Aorta (tissue), 5 donors: ENCODE data around the gene ATP9B. TPM values are rescaled to one million over a fixed set of nuclear protein-coding genes. Genes with fewer than 3 reads are reported as not detected.
"Not testable (repeated sequence)": the region's sequence is repeated elsewhere in the genome, so short reads cannot be mapped to it uniquely, and the experiment has no call there.

Experiments used
- ATAC-seq: fragments of 200-7000 bp; cut with Tn5 transposase; one replicate; pipeline ENCODE4 v1.9.1; 2022; ENCODE audit warnings: moderate library complexity; ENCODE audit not compliant: low FRiP score
- DNase-seq, 2 donors: peaks; one replicate each; pipeline ENCODE4 v3.0.0-alpha.2; 2020
- H3K27ac ChIP-seq, 2 donors: one replicate each; pipeline ENCODE4 v1.5.1; 2013; ENCODE audit warnings: low read length in 2 of 2, mild to moderate bottlenecking in 2 of 2, moderate library complexity in 2 of 2, control low read depth in 1 of 2, inconsistent platforms in 1 of 2, low read depth in 1 of 2
- H3K27me3 ChIP-seq, 2 donors: one replicate each; pipeline ENCODE4 v1.6.1; 2013; ENCODE audit warnings: control low read depth in 1 of 2, low read length in 1 of 2, mild to moderate bottlenecking in 1 of 2, moderate library complexity in 1 of 2; ENCODE audit not compliant: insufficient read depth in 2 of 2, control insufficient read depth in 1 of 2
- H3K36me3 ChIP-seq, 2 donors: one replicate each; pipeline ENCODE4 v1.6.1; 2013; ENCODE audit warnings: control low read depth in 1 of 2, low read length in 1 of 2, mild to moderate bottlenecking in 1 of 2; ENCODE audit not compliant: insufficient read depth in 2 of 2, control insufficient read depth in 1 of 2
- H3K4me1 ChIP-seq, 2 donors: one replicate each; pipeline ENCODE4 v1.6.1; 2013; ENCODE audit warnings: low read length in 2 of 2, control low read depth in 1 of 2, mild to moderate bottlenecking in 1 of 2, moderate library complexity in 1 of 2; ENCODE audit not compliant: insufficient read depth in 2 of 2, control insufficient read depth in 1 of 2
- H3K4me3 ChIP-seq, 2 donors: one replicate each; pipeline ENCODE4 v1.5.1; 2013; ENCODE audit warnings: low read length in 2 of 2, control low read depth in 1 of 2, mild to moderate bottlenecking in 1 of 2
- H3K9me3 ChIP-seq: one replicate; pipeline ENCODE4 v1.6.1; 2013; ENCODE audit warnings: mild to moderate bottlenecking, low read length; ENCODE audit not compliant: control insufficient read depth
- WGBS, 2 donors: extraction: QIAGEN DNeasy Blood & Tissue Kit; methylation state at CpG; one replicate each; pipeline ENCODE4 v1.1.7; 2013; 5-methylcytosine and 5-hydroxymethylcytosine counted together
- intact Hi-C, 2 donors: fragments of 100-400 bp; cut with DNase I; formaldehyde crosslinking; loops; one replicate each; pipeline versions ENCODE4 v1.14.2 to v1.15.0; 2022
- polyA plus RNA-seq, 2 donors: library from polyadenylated mRNA; stranded (reverse); fragments of 200-250 nt; gene quantifications; one replicate each; pipeline ENCODE4 v1.2.3, GENCODE V29; 2013
- total RNA-seq, 2 donors: library from RNA; stranded (reverse); fragmentation: NEBNext Ultra II Directional; extraction: Animal tissue kit (Norgen Biotek cat#: 25700); gene quantifications; one replicate each; pipeline ENCODE4 v1.2.1, GENCODE V29; 2021
- donor health status: healthy with polysubstance abuse.
- donor health status: Bipolar disorder and iron deficiency.
- donor health status: DM: no; HTN: no; CAD: no.
- donor health status: DM: no; HTN: no; CAD: no.
- donor health status: DM: yes; HTN: yes; CAD: no.

Gene ATP9B
- total and polyA plus RNA-seq, 4 donors: 2.3 to 55.3 (median 30.5) TPM

GRCh38 chr18:79067611-79068010 lies 1.6 kb upstream of the ATP9B start:
- DNase-seq: no peak
- Histone ChIP-seq H3K27me3 (no peaks in the 10 kb centered on the region), H3K4me1 (no peaks in the 10 kb centered on the region), H3K36me3 (no peaks in the 10 kb centered on the region), H3K9me3 (no peaks in the 10 kb centered on the region), H3K4me3 (no peak overlapping the region), H3K27ac (no peak overlapping the region)
- intact Hi-C loops: loop anchor here (5.0 to 10.0 kb wide), 3 partner anchors 177 to 607 kb away; partner anchors contain the start of gene CTDP1 (in 1 of the 2)
- no peak for ATAC-seq
- 95 to 98% methylated on average over 4 of the region's 4 CpGs for WGBS, 2 donors

- ATAC-seq (no peak), DNase-seq (no peak)
- intact Hi-C loops: loop anchor here (5.0 to 10.0 kb wide), 3 partner anchors 176 to 606 kb away; partner anchors contain the start of gene CTDP1 (in 1 of the 2)
Measured at GRCh38 chr18:79068341-79068936, 755 bp upstream of the ATP9B start.

GRCh38 chr18:79069717-79070151 lies 540 bp downstream of the ATP9B start:
- Histone ChIP-seq H3K9me3 (no peaks in the 10 kb centered on the region), H3K4me3 (peak overlapping the region; percentile 95 to 98), H3K27me3 (no peaks in the 10 kb centered on the region), H3K36me3 (no peaks in the 10 kb centered on the region), H3K27ac (peak overlapping the region; percentile 96 to 98), H3K4me1 (no peaks in the 10 kb centered on the region)
- DNase-seq (no peak), ATAC-seq (peak; percentile 50)
- WGBS, 2 donors: 0% methylated on average over 20 of the region's 20 CpGs
- intact Hi-C loops: loop anchor here (5.0 to 10.0 kb wide), 3 partner anchors 175 to 605 kb away; partner anchors contain the start of gene CTDP1 (in 1 of the 2)

More at GRCh38 chr18:79068341-79068936, 755 bp upstream of the ATP9B start:
- Histone ChIP-seq H3K27me3 (no peaks in the 10 kb centered on the region), H3K4me3 (peak overlapping the region; percentile 29 to 41), H3K4me1 (no peaks in the 10 kb centered on the region), H3K27ac (peak overlapping the region; percentile 94 to 95), H3K36me3 (no peaks in the 10 kb centered on the region), H3K9me3 (no peaks in the 10 kb centered on the region)
- WGBS, 2 donors: 9 to 17% methylated on average over 23 to 49 of the region's 49 CpGs

- no peak for DNase-seq
- intact Hi-C loops: no loop called here
- Histone ChIP-seq H3K36me3 (no peaks in the 10 kb centered on the region), H3K4me3 (peak overlapping the region; percentile 95 to 98), H3K27ac (no peak overlapping the region), H3K27me3 (no peaks in the 10 kb centered on the region), H3K9me3 (no peaks in the 10 kb centered on the region), H3K4me1 (no peaks in the 10 kb centered on the region)
- no peak for ATAC-seq
- WGBS, 2 donors: 87 to 92% methylated on average over 3 of the region's 3 CpGs
Measured at GRCh38 chr18:79070486-79070885, 1.3 kb downstream of the ATP9B start.

GRCh38 chr18:79071037-79071436 lies 1.8 kb downstream of the ATP9B start:
- no peak overlapping the region for H3K4me3 ChIP-seq

GRCh38 chr18:79071503-79072210 lies 2.5 kb downstream of the ATP9B start:
- Histone ChIP-seq H3K36me3 (no peaks in the 10 kb centered on the region), H3K9me3 (no peaks in the 10 kb centered on the region), H3K27ac (no peak overlapping the region), H3K27me3 (no peaks in the 10 kb centered on the region), H3K4me3 (no peak overlapping the region), H3K4me1 (no peaks in the 10 kb centered on the region)
- intact Hi-C loops: no loop called here
- 91 to 94% methylated on average over 3 of the region's 3 CpGs for WGBS, 2 donors
- ATAC-seq (no peak), DNase-seq (no peak)

More at GRCh38 chr18:79071037-79071436, 1.8 kb downstream of the ATP9B start:
- 93 to 98% methylated on average over 1 of the region's 1 CpG for WGBS, 2 donors
- intact Hi-C loops: no loop called here
- no peaks in the 10 kb centered on the region for H3K4me1 ChIP-seq
- H3K27ac ChIP-seq: no peak overlapping the region
- H3K27me3 ChIP-seq: no peaks in the 10 kb centered on the region
- H3K9me3 ChIP-seq: no peaks in the 10 kb centered on the region
- H3K36me3 ChIP-seq: no peaks in the 10 kb centered on the region
- ATAC-seq (no peak), DNase-seq (no peak)

- ATAC-seq, H3K4me1 ChIP-seq, H3K9me3 ChIP-seq, H3K4me3 ChIP-seq, H3K27me3 ChIP-seq, intact Hi-C loops, DNase-seq, H3K27ac ChIP-seq, H3K36me3 ChIP-seq: not testable (repeated sequence)
- WGBS, 2 donors: 95 to 99% methylated on average over 26 to 27 of the region's 27 CpGs
Measured at GRCh38 chr18:79072655-79073054, 3.5 kb downstream of the ATP9B start.

GRCh38 chr18:79077181-79077580 lies 8.0 kb downstream of the ATP9B start:
- Histone ChIP-seq H3K36me3 (no peaks in the 10 kb centered on the region), H3K27ac (no peak overlapping the region), H3K27me3 (no peaks in the 10 kb centered on the region), H3K4me1 (no peaks in the 10 kb centered on the region), H3K9me3 (no peaks in the 10 kb centered on the region), H3K4me3 (no peak overlapping the region)
- no peak for DNase-seq
- 52 to 66% methylated on average over 1 of the region's 1 CpG for WGBS, 2 donors
- no peak for ATAC-seq
- intact Hi-C loops: no loop called here

GRCh38 chr18:79078791-79079190 lies 9.6 kb downstream of the ATP9B start:
- intact Hi-C loops, H3K4me1 ChIP-seq, DNase-seq, H3K36me3 ChIP-seq, H3K27ac ChIP-seq, H3K4me3 ChIP-seq, ATAC-seq, H3K27me3 ChIP-seq, H3K9me3 ChIP-seq: not testable (repeated sequence)
- 96 to 99% methylated on average over 5 of the region's 5 CpGs for WGBS, 2 donors
